Bronchial smooth muscle cell (primary cell): ENCODE results near the gene SACS. TPM values are rescaled to one million over a fixed set of nuclear protein-coding genes. Genes with fewer than 3 reads are reported as not detected.

Experiments
- total RNA-seq: library from RNA; depleted of rRNA; stranded (reverse); fragments of >200 nt; gene quantifications from 2 replicates; pipeline ENCODE4 v1.2.1, GENCODE V29; 2014

Gene SACS
- 70.0 and 98.3 TPM in 2 replicates for total RNA-seq

GRCh38 chr13:23433171-23434153 is at the start of gene SACS:
Gene SACS (minus strand): TSS chr13:23433702. CDS start chr13:23411239, 22,463 bp downstream.

Other genes with a start within 250 kb of the SACS start
- gene TNFRSF19, start 136.7 kb upstream of the SACS start, total RNA-seq = 78.3 and 85.6 TPM in 2 replicates